K562 (cell line): ENCODE measurements around the gene TRERF1. TPM values are rescaled to one million over a fixed set of nuclear protein-coding genes. Genes with fewer than 3 reads are reported as not detected.

ENCODE experiments used
- ATAC-seq: fragments of 200-7000 bp; cut with Tn5 transposase; 3 replicates; pipeline ENCODE4 v1.9.1; 2020; ENCODE audit warnings: moderate library complexity
- BruUV-seq: library from RNA; stranded (reverse); fragments of 400-500 nt; replicated peaks from 2 replicates; lab custom pipeline; 2021; lab: Mats Ljungman, UMichigan
- CTCF ChIA-PET: fragments of 300-600 bp; formaldehyde crosslinking; extraction: SDS; loops from one replicate; lab custom pipeline; 2021; ENCODE audit warnings: low intra/inter-chr PET ratio; lab: Yijun Ruan, JAX
- POLR2A ChIA-PET: fragments of 300-600, 350-650 bp; sonication (Branson Sonifier 250); formaldehyde crosslinking; extraction: SDS; loops from one replicate; lab custom pipeline; 2021; ENCODE audit warnings: antibody characterized with exemption, inconsistent platforms; lab: Yijun Ruan, JAX
- DNase-seq, 4 experiments: peaks; one replicate each; pipeline versions ENCODE4 v3.0.0 to v3.0.0-alpha.2; 2011 to 2018; ENCODE audit warnings: low spot score in 3 of 4, mixed read lengths in 3 of 4; ENCODE audit errors: extremely low read depth in 1 of 4
- FAIRE-seq: peaks from 2 replicates; lab custom pipeline; 2011; peaks lifted over from hg19 to GRCh38; lab: Jason Lieb, UNC
- H2AFZ ChIP-seq: 2 replicates; pipeline ENCODE4 v1.6.0; 2011; ENCODE audit warnings: low read depth, low read length, control low read depth, inconsistent platforms
- H3K27ac ChIP-seq: fragments of 200-600 bp; 3 replicates; pipeline ENCODE4 v1.8.0; 2011; ENCODE audit warnings: low read depth, mild to moderate bottlenecking, control low read depth, inconsistent platforms, low read length, moderate library complexity, mixed read lengths; ENCODE audit errors: extremely low read depth
- H3K27me3 ChIP-seq, 2 experiments: fragments of 300-600 bp in 1 of 2; 2 replicates in 1 of 2; 3 replicates in 1 of 2; pipeline versions ENCODE4 v1.6.0 to v1.8.0; 2011; ENCODE audit warnings: inconsistent platforms in 2 of 2, low read length in 2 of 2, mild to moderate bottlenecking in 1 of 2, mixed read lengths in 1 of 2, moderate library complexity in 1 of 2; ENCODE audit not compliant: control insufficient read depth in 2 of 2, insufficient read depth in 2 of 2
- H3K36me3 ChIP-seq: fragments of 300-600 bp; 3 replicates; pipeline ENCODE4 v1.8.0; 2011; ENCODE audit warnings: mild to moderate bottlenecking, low read length, inconsistent platforms; ENCODE audit not compliant: control insufficient read depth, insufficient read depth
- H3K4me1 ChIP-seq, 2 experiments: fragments of 200-600 bp in 1 of 2; replicated peaks in 1 of 2; 2 replicates in 1 of 2; 3 replicates in 1 of 2; pipeline versions ENCODE4 v1.5.1 to v1.8.0; 2011; ENCODE audit warnings: inconsistent platforms in 2 of 2, low read length in 2 of 2, mild to moderate bottlenecking in 1 of 2, mixed read lengths in 1 of 2, moderate library complexity in 1 of 2; ENCODE audit not compliant: control insufficient read depth in 2 of 2, insufficient read depth in 2 of 2
- H3K4me2 ChIP-seq: 2 replicates; pipeline ENCODE4 v1.6.1; 2011; ENCODE audit warnings: low read length, control low read depth, inconsistent platforms, mixed read lengths; ENCODE audit not compliant: insufficient read depth
- H3K4me3 ChIP-seq: fragments of 200-600 bp; sonication (generic), shearing (Covaris generic); 2 replicates; pipeline ENCODE4 v1.5.1; 2016; ENCODE audit warnings: control low read depth, inconsistent platforms
- H3K79me2 ChIP-seq: fragments of 200-600 bp; 3 replicates; pipeline ENCODE4 v1.8.0; 2011; ENCODE audit warnings: low read length, inconsistent platforms; ENCODE audit not compliant: control insufficient read depth, insufficient read depth
- H3K9ac ChIP-seq, 2 experiments: 2 replicates each; pipeline versions ENCODE4 v1.6.0 to v1.6.1; 2011; ENCODE audit warnings: low read depth in 2 of 2, low read length in 2 of 2, control low read depth in 1 of 2, inconsistent platforms in 1 of 2, mild to moderate bottlenecking in 1 of 2, mixed read lengths in 1 of 2; ENCODE audit not compliant: insufficient read depth in 1 of 2
- H3K9me1 ChIP-seq: one replicate; pipeline ENCODE4 v1.6.0; 2011; ENCODE audit warnings: inconsistent platforms, mild to moderate bottlenecking, low read length, moderate library complexity; ENCODE audit not compliant: control insufficient read depth, insufficient read depth
- H3K9me3 ChIP-seq: replicated peaks from 2 replicates; pipeline ENCODE4 v1.5.1; 2011; ENCODE audit warnings: low read depth, low read length, inconsistent platforms; ENCODE audit not compliant: control insufficient read depth, insufficient read depth
- H4K20me1 ChIP-seq: replicated peaks from 2 replicates; pipeline ENCODE4 v1.6.1; 2011; ENCODE audit warnings: low read length, inconsistent platforms, mixed read lengths; ENCODE audit not compliant: control insufficient read depth, insufficient read depth
- ADNP ChIP-seq: fragments of 200-800 bp; sonication (Bioruptor generic); IDR thresholded peaks from 2 replicates; pipeline ENCODE4 v1.6.1; 2016; ENCODE audit warnings: missing genetic modification characterization, missing compliant biosample characterization
- BMI1 ChIP-seq: fragments of 150-350 bp; IDR thresholded peaks from 2 replicates; pipeline ENCODE4 v1.6.1; 2014; ENCODE audit warnings: low read length
- CBFA2T2 ChIP-seq: fragments of 450-650 bp; conservative IDR thresholded peaks from 2 replicates; pipeline ENCODE4 v1.6.1; 2017; ENCODE audit warnings: mild to moderate bottlenecking
- DDX20 ChIP-seq: fragments of 450-650 bp; IDR thresholded peaks from 2 replicates; pipeline ENCODE4 v1.6.1; 2016; ENCODE audit warnings: missing genetic modification characterization, low read depth, mild to moderate bottlenecking, missing compliant biosample characterization, moderate library complexity
- DPF2 ChIP-seq: fragments of 450-650 bp; IDR thresholded peaks from 2 replicates; pipeline ENCODE4 v1.6.1; 2016
- GABPB2 ChIP-seq: fragments of 250-450 bp; sonication (Bioruptor Pico); conservative IDR thresholded peaks from 2 replicates; pipeline ENCODE4 v1.5.1; 2021; ENCODE audit warnings: mild to moderate bottlenecking
- KDM5B ChIP-seq: fragments of 200-600 bp; sonication (generic); IDR thresholded peaks from 2 replicates; pipeline ENCODE4 v1.6.1; 2012; ENCODE audit warnings: low read depth, mild to moderate bottlenecking, moderate library complexity, low read length, control low read depth, inconsistent platforms; ENCODE audit not compliant: insufficient replicate concordance
- NR1H2 ChIP-seq: sonication (generic); formaldehyde crosslinking; IDR thresholded peaks from 2 replicates; pipeline ENCODE4 v1.4.0; 2020; ENCODE audit warnings: mild to moderate bottlenecking, missing genetic modification reagents
- RBM39 ChIP-seq: fragments of 200-400 bp; formaldehyde crosslinking; optimal IDR thresholded peaks from 2 replicates; pipeline ENCODE3; 2018; ENCODE audit warnings: low read depth, low read length
- SMARCA5 ChIP-seq: fragments of 450-650 bp; IDR thresholded peaks from 2 replicates; pipeline ENCODE4 v1.6.1; 2016
- SMARCC2 ChIP-seq: fragments of 450-650 bp; IDR thresholded peaks from 2 replicates; pipeline ENCODE4 v1.6.1; 2017; ENCODE audit warnings: antibody characterized with exemption, moderate library complexity, mild to moderate bottlenecking, low read depth
- ZEB2 ChIP-seq: fragments of 450-650 bp; IDR thresholded peaks from 2 replicates; pipeline ENCODE4 v1.6.1; 2016
- ZNF184 ChIP-seq: sonication (generic); formaldehyde crosslinking; IDR thresholded peaks from 2 replicates; pipeline ENCODE4 v1.5.0; 2020; ENCODE audit warnings: missing genetic modification reagents
- ZNF282 ChIP-seq: sonication (generic); formaldehyde crosslinking; IDR thresholded peaks from 2 replicates; pipeline ENCODE4 v1.8.1; 2023; ENCODE audit warnings: missing genetic modification reagents
- ZNF589 ChIP-seq: fragments of 200-800 bp; sonication (Bioruptor generic); IDR thresholded peaks from 2 replicates; pipeline ENCODE4 v1.6.1; 2016; ENCODE audit warnings: low read depth, missing genetic modification characterization, missing compliant biosample characterization
- WGBS: fragments of 100-300 bp; shearing (Covaris generic); methylation state at CpG from one replicate; pipeline ENCODE4 v1.1.6; 2016; ENCODE audit warnings: low coverage, mixed read lengths; ENCODE audit not compliant: insufficient coverage; ENCODE audit errors: missing lambda C conversion rate; 5-methylcytosine and 5-hydroxymethylcytosine counted together
- in situ Hi-C: fragments of 300-500 bp; cut with MboI; formaldehyde crosslinking; loops from 4 replicates; pipeline ENCODE4 v1.15.0; 2018; ENCODE audit warnings: inconsistent platforms, mixed read lengths
- intact Hi-C: fragments of 100-400 bp; cut with micrococcal nuclease; formaldehyde crosslinking; loops from 2 replicates; pipeline ENCODE4 v1.14.2; 2022
- polyA plus RNA-seq, 8 experiments: library from polyadenylated mRNA; depleted of rRNA in 4 of 8; stranded (reverse) in 5 of 8; unstranded in 3 of 8; fragments of >200 nt; fragmentation: Nextera tagmentation in 2 of 8; fragmentation: Illumina TruSeq in 1 of 8; extraction: Ambion mirVana in 2 of 8; extraction: Trizol in 1 of 8; gene quantifications; 2 replicates each; pipeline versions ENCODE4 v1.2.1 to v1.2.3, GENCODE V29; 2011 to 2014; ENCODE audit warnings: inconsistent platforms in 1 of 8, missing spikeins in 1 of 8
- total RNA-seq, 7 experiments: library from RNA; depleted of rRNA in 6 of 7; stranded (reverse); fragments of >200 nt in 6 of 7; fragmentation: Illumina TruSeq in 2 of 7; extraction: Trizol in 2 of 7; gene quantifications; 2 replicates each; pipeline versions ENCODE4 v1.2.1 to v1.2.3, GENCODE V29; 2011 to 2021; ENCODE audit warnings: low replicate concordance in 1 of 7
- TF ChIP-seq, protein P1 (sequence below): fragments of 450-650 bp; formaldehyde crosslinking; conservative IDR thresholded peaks from 2 replicates; pipeline ENCODE4 v1.4.0; 2022; ENCODE audit warnings: mild to moderate bottlenecking, missing genetic modification characterization
- TF ChIP-seq, protein P2 (sequence below): fragments of 250-450 bp; sonication (Bioruptor Pico); IDR thresholded peaks from 2 replicates; pipeline ENCODE4 v1.5.0; 2021; ENCODE audit warnings: mild to moderate bottlenecking, borderline replicate concordance
- TF ChIP-seq, protein P3 (sequence below), 2 experiments: fragments of 450-650 bp in 1 of 2; sonication (generic) in 1 of 2; formaldehyde crosslinking in 1 of 2; IDR thresholded peaks in 1 of 2; conservative IDR thresholded peaks in 1 of 2; 2 replicates each; pipeline versions ENCODE4 v1.6.1 to v1.8.1; 2016 to 2023; ENCODE audit warnings: mild to moderate bottlenecking in 2 of 2, moderate library complexity in 2 of 2, inconsistent platforms in 1 of 2, missing genetic modification reagents in 1 of 2

Gene TRERF1
- total and polyA plus RNA-seq, 9 of the 15 experiments (the other 6 are each of a cell fraction or from before 2014, with no cell fraction given), result 0.04 to 0.20 (median 0.07) TPM; not detected in 3

DNA sequence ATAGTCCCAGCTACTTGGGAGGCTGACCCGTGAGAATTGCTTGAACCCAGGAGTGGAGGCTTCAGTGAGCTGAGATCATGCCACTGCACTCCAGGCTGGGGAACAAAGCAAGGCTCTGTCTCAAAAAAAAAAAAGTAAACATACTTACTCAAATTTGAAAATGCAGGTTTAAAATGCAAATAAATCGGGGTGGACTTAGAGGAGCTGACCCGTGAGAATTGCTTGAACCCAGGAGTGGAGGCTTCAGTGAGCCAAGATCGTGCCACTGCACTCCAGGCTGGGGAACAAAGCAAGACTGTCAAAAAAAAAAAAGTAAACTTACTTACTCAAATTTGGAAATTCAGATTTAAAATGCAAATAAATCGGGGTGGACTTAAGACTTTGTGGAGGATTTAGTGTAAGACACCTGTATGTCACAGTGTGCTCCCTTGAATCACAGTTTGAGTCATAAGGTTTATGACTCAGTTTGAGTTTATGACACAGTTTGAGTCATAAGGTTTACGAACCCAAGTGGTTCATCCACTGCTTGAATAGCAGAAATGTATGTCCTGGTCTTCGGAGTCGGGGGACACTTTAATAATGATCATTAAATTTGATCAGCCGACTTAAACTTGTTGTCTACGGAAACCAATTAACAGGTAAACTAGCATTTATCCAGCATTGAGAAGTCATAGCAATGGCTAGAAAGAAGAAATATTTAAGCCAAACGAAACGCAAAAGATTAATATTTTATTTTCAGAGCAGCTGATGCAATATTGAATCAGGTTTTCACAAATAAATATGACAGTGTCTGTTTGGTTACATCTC is 227.3 kb downstream of the TRERF1 start:
- Histone ChIP-seq H3K4me3 (no peak overlapping the region), H3K27ac (no peak overlapping the region), H3K36me3 (no peaks in the 10 kb centered on the region), H4K20me1 (no peaks in the 10 kb centered on the region), H3K79me2 (no peaks in the 10 kb centered on the region), H3K9me1 (no peaks in the 10 kb centered on the region), H3K4me1 (peaks cover 11 to 17% of the 10 kb centered on the region in 2 experiments; a peak in 4 of 5 replicates), H3K9me3 (no peaks in the 10 kb centered on the region), H2AFZ (peak overlapping the region; percentile 49), H3K9ac (0 out of 4 replicates have a peak overlapping the region, but pooled peaks of 1 of the 2 experiments have one; percentile 11), H3K27me3 (no peaks in the 10 kb centered on the region), H3K4me2 (no peak overlapping the region; the same call in 1 of the 2 replicates)
- BruUV-seq, result no TSS peak
- ATAC-seq (no peak), DNase-seq (peak in 1 of 4 experiments; percentile 50), FAIRE-seq (no peak)
- 36% methylated on average over 12 of the region's 12 CpGs for WGBS
- in situ Hi-C loops, result loop anchor here (10.0 kb wide), 1 partner anchor 440 kb away; the partner anchor contains the start of genes PRICKLE4 and TOMM6
- intact Hi-C loops, result no loop called here
- ChIA-PET POLR2A (interaction anchor here (0.7 kb wide), 1 partner anchor 437 kb away, joined by 3 read pairs; no protein-coding TSS in a partner anchor), CTCF (interaction anchor here (0.5 to 0.8 kb wide), 3 partner anchors 10 to 383 kb away, joined by 3 to 5 read pairs (median 3); no protein-coding TSS in a partner anchor)
- TF ChIP-seq, protein P1, sequence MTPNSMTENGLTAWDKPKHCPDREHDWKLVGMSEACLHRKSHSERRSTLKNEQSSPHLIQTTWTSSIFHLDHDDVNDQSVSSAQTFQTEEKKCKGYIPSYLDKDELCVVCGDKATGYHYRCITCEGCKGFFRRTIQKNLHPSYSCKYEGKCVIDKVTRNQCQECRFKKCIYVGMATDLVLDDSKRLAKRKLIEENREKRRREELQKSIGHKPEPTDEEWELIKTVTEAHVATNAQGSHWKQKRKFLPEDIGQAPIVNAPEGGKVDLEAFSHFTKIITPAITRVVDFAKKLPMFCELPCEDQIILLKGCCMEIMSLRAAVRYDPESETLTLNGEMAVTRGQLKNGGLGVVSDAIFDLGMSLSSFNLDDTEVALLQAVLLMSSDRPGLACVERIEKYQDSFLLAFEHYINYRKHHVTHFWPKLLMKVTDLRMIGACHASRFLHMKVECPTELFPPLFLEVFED (CRISPR knock-in tag), result no peak
- TF ChIP-seq ADNP (no peak), SMARCC2 (peak; percentile 42; the same call in 1 of the 2 replicates), CBFA2T2 (no peak), RBM39 (no peak), BMI1 (no peak), NR1H2 (CRISPR knock-in tag) (no peak), ZEB2 (no peak), KDM5B (no peak), ZNF282 (CRISPR knock-in tag) (no peak), GABPB2 (CRISPR knock-in tag) (no peak), DDX20 (tag) (no peak), ZNF589 (CRISPR knock-in tag) (no peak; the same call in 1 of the 2 replicates), SMARCA5 (no peak), ZNF184 (CRISPR knock-in tag) (no peak), DPF2 (peak; percentile 61; the same call in 1 of the 2 replicates)
- TF ChIP-seq, protein P2, sequence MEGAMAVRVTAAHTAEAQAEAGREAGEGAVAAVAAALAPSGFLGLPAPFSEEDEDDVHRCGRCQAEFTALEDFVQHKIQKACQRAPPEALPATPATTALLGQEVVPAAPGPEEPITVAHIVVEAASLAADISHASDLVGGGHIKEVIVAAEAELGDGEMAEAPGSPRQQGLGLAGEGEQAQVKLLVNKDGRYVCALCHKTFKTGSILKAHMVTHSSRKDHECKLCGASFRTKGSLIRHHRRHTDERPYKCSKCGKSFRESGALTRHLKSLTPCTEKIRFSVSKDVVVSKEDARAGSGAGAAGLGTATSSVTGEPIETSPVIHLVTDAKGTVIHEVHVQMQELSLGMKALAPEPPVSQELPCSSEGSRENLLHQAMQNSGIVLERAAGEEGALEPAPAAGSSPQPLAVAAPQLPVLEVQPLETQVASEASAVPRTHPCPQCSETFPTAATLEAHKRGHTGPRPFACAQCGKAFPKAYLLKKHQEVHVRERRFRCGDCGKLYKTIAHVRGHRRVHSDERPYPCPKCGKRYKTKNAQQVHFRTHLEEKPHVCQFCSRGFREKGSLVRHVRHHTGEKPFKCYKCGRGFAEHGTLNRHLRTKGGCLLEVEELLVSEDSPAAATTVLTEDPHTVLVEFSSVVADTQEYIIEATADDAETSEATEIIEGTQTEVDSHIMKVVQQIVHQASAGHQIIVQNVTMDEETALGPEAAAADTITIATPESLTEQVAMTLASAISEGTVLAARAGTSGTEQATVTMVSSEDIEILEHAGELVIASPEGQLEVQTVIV (CRISPR knock-in tag), result no peak
- TF ChIP-seq, protein P3, sequence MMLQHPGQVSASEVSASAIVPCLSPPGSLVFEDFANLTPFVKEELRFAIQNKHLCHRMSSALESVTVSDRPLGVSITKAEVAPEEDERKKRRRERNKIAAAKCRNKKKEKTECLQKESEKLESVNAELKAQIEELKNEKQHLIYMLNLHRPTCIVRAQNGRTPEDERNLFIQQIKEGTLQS (IDR thresholded peaks at IDR 0.05), result peak; percentile 94
- TF ChIP-seq, protein P3 (CRISPR knock-in tag; conservative IDR thresholded peaks at IDR 0.05), result no peak
